ENCODE results near the gene SLC34A1. TPM values are rescaled to one million over a fixed set of nuclear protein-coding genes. Genes with fewer than 3 reads are reported as not detected.

SLC34A1 gene
- total and polyA plus RNA-seq, 2 of the 13 experiments (the other 11 are each of a cell fraction or from before 2014, with no cell fraction given) = 0.03 to 0.20 TPM

- peak; percentile 75; the same call in 1 of the 2 replicates for TF ChIP-seq CHD2 (IDR thresholded peaks at IDR 0.05; ENCODE audit: low read depth, low read length)
- peak; percentile 36; the same call in 1 of the 2 replicates for TF ChIP-seq ZBED4 (CRISPR knock-in tag; IDR thresholded peaks at IDR 0.05; ENCODE audit: borderline replicate concordance)
- TF ChIP-seq, protein P1, sequence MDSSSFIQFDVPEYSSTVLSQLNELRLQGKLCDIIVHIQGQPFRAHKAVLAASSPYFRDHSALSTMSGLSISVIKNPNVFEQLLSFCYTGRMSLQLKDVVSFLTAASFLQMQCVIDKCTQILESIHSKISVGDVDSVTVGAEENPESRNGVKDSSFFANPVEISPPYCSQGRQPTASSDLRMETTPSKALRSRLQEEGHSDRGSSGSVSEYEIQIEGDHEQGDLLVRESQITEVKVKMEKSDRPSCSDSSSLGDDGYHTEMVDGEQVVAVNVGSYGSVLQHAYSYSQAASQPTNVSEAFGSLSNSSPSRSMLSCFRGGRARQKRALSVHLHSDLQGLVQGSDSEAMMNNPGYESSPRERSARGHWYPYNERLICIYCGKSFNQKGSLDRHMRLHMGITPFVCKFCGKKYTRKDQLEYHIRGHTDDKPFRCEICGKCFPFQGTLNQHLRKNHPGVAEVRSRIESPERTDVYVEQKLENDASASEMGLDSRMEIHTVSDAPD (CRISPR knock-in tag; IDR thresholded peaks at IDR 0.05) = no peak
- TF ChIP-seq ZBTB21 (CRISPR knock-in tag; IDR thresholded peaks at IDR 0.05) = 0 out of 2 replicates have a peak, but pooled peaks have one; percentile 31
- TF ChIP-seq FOXA3 (CRISPR knock-in tag; IDR thresholded peaks at IDR 0.05) = peak; percentile 47
- TF ChIP-seq ZNF766 (CRISPR knock-in tag; IDR thresholded peaks at IDR 0.05; ENCODE audit: borderline replicate concordance) = 0 out of 2 replicates have a peak, but pooled peaks have one; percentile 31
- no peak for TF ChIP-seq LCORL (IDR thresholded peaks at IDR 0.05)
- TF ChIP-seq LCORL (CRISPR knock-in tag; IDR thresholded peaks at IDR 0.05) = peak; percentile 53; the same call in 1 of the 2 replicates
- TF ChIP-seq, protein P2, sequence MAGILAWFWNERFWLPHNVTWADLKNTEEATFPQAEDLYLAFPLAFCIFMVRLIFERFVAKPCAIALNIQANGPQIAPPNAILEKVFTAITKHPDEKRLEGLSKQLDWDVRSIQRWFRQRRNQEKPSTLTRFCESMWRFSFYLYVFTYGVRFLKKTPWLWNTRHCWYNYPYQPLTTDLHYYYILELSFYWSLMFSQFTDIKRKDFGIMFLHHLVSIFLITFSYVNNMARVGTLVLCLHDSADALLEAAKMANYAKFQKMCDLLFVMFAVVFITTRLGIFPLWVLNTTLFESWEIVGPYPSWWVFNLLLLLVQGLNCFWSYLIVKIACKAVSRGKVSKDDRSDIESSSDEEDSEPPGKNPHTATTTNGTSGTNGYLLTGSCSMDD (CRISPR knock-in tag; IDR thresholded peaks at IDR 0.05) = no peak
- TF ChIP-seq BHLHE40 (IDR thresholded peaks at IDR 0.05; ENCODE audit: low read length) = no peak
- TF ChIP-seq ZNF274 (CRISPR knock-in tag; IDR thresholded peaks at IDR 0.05) = no peak
- TF ChIP-seq MYPOP (CRISPR knock-in tag; IDR thresholded peaks at IDR 0.05) = no peak
- no peak for TF ChIP-seq ZNF468 (CRISPR knock-in tag; IDR thresholded peaks at IDR 0.05)
- TF ChIP-seq, protein P3, sequence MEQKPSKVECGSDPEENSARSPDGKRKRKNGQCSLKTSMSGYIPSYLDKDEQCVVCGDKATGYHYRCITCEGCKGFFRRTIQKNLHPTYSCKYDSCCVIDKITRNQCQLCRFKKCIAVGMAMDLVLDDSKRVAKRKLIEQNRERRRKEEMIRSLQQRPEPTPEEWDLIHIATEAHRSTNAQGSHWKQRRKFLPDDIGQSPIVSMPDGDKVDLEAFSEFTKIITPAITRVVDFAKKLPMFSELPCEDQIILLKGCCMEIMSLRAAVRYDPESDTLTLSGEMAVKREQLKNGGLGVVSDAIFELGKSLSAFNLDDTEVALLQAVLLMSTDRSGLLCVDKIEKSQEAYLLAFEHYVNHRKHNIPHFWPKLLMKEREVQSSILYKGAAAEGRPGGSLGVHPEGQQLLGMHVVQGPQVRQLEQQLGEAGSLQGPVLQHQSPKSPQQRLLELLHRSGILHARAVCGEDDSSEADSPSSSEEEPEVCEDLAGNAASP (CRISPR knock-in tag; IDR thresholded peaks at IDR 0.05; ENCODE audit: borderline replicate concordance) = no peak; the same call in 1 of the 2 replicates
- no peak for TF ChIP-seq FIP1L1 (IDR thresholded peaks at IDR 0.05; ENCODE audit: borderline replicate concordance, insufficient read depth, low read depth, low read length)
- TF ChIP-seq DR1 (CRISPR knock-in tag; IDR thresholded peaks at IDR 0.05) = no peak
- no peak for TF ChIP-seq RELA (CRISPR knock-in tag; IDR thresholded peaks at IDR 0.05)
- TF ChIP-seq RAD21 (CRISPR knock-in tag; IDR thresholded peaks at IDR 0.05) = peak; percentile 27; the same call in 1 of the 2 replicates
- no peak for TF ChIP-seq ZBTB3 (CRISPR knock-in tag; IDR thresholded peaks at IDR 0.05; ENCODE audit: borderline replicate concordance, low read depth)
- 0 out of 2 replicates have a peak, but pooled peaks have one; percentile 25 for TF ChIP-seq ZSCAN29 (CRISPR knock-in tag; conservative IDR thresholded peaks at IDR 0.05)
Observed at GRCh38 chr5:177351392-177352329, 32.6 kb upstream of the SLC34A1 start, which contains the start of gene LMAN2 (continued).
